ENCODE data around the gene NMRAL1.

The NMRAL1 gene

DNA sequence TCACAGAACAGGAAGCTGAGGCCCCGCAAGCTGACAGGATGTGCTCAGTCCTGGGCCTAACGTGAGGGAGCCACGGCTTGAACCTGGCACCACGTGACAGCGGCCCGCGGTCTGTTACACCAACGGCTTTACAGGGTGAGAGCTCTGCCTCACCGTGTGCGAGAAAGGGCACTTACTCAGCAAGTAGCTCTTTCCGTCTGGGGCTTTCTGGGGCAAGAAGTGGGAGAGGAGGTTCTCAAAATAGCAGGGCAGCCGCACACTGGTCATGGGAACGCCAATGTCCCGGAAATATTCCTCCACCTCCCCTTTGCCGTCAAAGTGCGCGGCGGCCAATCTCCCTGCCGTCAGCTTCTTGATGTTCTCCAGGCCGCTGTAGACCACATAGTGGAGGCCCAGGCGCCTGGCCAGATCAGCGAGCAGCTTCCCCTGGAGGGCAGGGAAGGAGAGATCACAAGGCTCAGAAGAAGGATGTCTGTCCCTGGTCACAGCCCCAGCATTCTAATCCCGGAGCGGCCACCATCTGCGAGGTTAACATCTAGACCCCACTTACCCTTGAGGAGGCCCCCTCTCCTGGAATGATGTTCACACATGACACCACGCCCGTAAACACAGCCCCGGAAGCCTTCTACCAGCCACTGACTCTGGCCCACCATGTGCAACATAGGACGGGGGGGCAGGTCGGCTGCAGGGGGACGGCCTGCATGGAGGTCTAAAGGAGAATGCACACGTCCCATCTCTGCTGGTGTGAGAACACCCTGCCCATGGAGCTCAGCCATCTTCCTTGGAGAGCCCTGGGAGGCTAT lies 8.2 kb downstream of the NMRAL1 start:
- DNase-seq (ENCODE audit: low spot score) = no peak

DNA sequence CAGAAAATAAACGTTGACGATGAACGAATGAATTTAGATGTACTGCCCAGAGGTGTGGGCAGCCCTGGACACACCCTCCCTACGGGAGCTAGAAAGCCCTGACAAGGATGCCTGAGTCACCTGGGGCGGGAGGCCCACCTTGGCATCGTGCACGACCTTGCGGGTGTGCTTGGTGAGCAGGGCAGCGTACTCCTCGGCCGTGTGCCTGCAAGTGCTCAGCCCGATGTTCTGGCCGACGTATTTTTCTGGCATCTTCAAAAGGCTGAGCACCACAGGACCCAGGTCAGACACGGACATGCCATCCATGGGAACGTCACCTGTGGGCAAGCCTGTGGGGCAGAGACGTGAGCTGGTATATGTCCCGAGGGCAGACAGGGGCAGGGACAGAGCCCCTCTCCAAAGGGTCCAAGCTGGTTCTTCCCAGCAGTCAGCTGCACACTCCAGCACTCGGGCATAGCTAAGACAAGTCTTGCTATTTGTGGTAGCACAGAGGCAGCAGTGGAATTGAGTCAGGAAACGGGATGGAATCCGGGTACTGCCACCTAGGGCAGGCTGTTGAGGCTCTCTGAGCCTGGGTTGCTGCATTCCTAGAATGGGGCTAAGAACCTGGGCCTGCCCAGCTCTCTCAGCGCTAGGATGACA lies 10.8 kb downstream of the NMRAL1 start:
- no peak for DNase-seq (ENCODE audit: low spot score)

DNA sequence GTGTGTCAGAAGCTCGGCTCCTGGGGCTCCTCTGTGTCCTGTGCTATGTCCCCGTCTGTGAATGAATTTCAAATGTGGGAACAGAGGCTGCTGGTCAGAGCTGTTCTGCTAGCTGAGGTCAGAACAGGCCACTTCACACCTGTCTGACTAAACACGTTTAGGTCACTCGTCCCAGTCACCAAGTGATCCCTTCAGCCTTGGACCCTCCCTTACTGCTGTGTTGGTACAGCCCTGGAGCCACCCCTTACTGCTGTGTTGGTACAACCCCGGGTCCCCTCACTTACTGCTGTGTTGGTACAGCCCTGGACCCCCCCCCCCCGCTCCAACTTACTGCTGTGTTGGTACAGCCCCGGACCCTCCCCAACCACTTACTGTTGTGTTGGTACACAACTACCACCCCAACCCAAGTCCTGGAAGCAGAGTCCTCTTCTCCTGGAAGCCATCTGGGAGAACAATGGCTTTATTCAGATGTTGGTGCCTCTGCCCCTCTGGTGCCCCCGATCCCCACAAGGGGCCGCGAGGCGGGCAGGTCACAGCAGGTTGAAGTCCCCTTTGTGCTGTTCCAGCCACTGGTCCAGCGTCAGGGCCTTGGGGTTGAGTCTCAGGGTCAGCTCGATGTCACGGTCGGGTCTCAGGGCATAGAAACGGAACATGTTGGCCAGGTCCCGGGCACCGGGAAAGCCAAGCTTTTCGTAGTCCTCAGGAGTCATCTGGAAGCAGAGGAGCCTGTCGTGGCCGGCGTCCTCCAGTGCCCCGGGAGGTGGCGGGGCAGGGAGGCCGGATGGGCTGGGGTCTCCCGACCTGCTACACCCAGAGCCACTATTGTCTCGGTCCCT lies 13.0 kb downstream of the NMRAL1 start:
- peak; percentile 56 for DNase-seq (ENCODE audit: low spot score)

DNA sequence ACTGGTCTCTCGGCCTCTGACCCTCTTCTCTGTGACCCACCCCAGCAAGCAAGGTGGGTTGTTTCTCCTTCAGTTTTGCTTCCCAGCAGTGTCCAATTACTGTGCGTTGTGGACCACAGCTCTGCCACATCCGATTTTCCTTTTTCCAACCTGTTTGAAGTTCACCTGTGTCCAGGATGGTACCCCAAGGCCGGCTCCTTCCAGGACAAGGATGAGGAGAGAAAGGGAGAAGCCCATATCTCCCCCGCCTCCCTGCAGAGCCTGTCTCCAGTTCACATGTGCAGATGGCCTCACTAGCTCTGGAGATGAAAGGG lies 13.5 kb downstream of the NMRAL1 start:
- DNase-seq (ENCODE audit: low spot score) = no peak

DNA sequence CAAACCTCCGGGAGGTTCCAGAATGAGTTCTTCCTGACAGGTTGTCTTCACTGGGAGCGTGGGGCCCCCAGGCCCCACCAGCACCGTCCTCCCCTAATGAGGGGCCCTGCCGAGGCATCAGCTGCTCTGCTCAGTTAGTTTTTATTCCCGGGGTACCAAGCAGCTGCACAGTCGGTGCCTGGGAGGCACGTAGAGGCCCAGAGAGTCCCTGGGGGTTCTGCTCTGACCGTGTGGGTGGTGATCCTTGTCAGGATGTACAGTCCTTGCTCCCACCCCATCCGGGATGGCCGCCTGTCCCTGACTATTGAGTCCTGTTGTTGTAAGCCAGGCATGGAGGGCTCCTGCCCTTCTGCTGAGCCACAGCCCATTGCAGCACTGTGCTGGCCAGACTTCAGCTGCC lies 18.5 kb downstream of the NMRAL1 start:
- DNase-seq (ENCODE audit: low spot score) = no peak

DNA sequence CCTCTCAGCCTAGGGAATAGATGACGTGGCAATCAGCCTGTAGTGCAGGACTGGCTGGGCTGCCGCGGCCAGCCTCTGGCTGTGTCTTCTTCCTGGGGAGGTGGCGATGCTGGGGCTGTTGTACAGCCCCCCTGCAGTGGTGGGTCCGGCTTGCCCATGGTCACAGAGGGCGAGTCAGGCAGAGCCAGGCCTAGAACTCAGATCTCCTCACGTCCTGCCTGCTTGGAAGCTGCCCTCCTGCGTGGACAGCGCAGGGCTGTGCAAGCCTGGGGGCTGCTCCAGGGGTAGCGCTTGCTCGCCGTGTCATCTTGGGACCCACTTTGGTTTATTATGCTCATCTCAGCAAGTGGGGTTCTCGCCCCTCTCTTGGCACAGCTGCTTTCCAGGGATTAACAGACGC lies 19.3 kb downstream of the NMRAL1 start:
- DNase-seq (ENCODE audit: low spot score) = no peak

DNA sequence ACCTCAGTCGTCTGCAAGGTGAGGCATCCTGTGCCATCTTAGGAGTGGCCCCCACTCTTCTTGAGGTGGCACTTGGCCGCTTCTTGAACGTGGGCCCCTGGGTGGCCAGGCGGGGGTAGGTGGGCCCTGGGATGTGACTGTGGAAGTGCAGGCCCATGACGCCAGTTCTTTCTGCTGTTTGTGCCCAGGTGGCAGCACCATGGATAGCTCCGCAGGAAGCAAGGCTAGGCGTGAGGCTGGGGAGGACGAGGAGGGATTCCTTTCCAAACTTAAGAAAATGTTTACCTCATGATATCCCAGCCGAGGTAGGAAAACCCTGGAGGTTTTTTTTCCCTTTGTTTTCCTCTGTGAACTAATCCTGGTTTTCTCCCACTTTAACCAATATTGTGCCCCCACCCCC lies 19.8 kb downstream of the NMRAL1 start:
- DNase-seq (ENCODE audit: low spot score) = no peak

DNA sequence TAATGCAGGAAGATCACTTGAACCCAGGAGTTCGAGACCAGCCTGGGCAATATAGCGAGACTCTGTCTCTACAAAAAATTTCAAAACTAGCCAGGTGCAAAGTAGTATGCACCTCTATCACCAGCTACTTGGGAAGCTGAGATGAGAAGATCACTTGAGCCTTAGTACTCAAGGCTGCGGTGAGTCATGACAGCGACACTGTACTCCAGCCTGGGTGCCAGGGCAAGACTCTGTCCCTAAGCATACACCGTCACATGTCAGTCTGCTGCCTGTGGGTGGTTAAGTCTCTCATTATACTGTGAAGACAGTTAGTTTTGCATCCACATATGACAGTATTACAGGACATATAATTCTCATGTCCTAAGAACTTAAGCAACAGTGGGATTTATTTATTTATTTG lies 21.8 kb downstream of the NMRAL1 start:
- no peak for DNase-seq (ENCODE audit: low spot score)

DNA sequence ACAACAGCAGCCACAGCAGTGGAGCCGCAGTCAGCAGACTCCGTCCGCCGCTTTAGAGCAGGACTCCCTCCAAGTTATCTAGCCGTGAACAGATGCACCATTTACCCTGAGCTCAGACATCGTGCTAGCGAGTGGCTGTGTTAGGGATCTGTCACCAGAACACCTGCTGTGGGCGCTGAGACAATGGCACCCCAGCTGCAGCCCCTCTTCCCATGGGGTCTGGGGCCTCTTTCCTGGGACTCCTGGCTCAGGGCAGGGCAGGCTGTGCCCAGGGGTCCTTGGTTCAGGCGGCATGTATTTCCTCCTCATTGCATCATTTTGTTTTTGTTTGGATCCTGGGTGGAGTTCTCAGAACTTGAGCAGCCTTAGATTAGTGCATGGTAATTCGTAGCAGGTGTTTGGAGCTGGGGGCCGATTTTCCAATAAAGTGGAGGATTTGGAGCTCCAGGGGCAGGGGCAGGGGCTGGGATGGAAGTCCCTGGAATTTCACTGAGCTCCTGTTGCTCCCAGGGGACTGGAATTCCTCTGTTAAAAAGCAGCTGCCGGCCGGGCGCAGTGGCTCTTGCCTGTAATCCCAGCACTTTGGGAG lies 23.4 kb downstream of the NMRAL1 start:
- DNase-seq (ENCODE audit: low spot score) = no peak

DNA sequence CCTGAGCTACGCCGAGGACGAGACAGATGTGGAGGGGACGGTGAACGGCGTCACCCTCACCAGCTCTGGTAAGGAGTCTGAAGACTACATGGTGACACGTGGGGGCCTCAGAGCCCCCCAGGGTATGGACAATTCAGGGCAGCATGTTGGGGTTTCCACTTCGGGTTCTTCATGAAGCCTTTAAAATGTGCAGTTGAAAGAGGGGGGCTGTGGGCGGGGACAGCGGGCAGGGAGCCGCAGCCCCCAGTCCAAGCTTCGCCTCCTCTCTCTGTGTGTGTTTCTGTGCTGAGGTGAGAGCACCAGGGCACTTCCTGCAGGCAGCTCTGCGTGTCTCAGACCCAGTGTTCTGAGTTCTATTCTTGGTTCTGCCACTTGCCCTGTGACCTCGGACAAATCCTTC lies 24.0 kb downstream of the NMRAL1 start:
- no peak for DNase-seq (ENCODE audit: low spot score)

DNA sequence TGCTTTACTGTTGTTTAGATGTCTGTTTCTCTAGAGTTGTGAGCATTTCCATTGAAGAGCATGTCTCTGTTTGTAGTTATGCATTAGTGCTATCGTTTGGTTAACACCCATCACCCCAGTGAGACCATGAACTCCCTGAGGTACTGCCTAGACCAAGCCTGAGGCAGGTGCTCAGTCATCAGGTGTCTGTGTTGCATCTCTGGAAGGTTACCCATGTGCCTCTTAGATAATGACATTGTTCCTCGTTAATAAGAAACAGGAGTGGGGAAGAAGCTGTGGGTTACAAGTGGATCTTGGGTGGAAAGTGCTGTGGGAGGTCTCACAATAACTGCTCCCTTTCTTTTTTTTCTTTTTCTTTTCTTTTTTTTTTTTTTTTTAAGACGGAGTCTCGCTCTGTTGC lies 30.4 kb downstream of the NMRAL1 start:
- DNase-seq (ENCODE audit: low spot score) = no peak

DNA sequence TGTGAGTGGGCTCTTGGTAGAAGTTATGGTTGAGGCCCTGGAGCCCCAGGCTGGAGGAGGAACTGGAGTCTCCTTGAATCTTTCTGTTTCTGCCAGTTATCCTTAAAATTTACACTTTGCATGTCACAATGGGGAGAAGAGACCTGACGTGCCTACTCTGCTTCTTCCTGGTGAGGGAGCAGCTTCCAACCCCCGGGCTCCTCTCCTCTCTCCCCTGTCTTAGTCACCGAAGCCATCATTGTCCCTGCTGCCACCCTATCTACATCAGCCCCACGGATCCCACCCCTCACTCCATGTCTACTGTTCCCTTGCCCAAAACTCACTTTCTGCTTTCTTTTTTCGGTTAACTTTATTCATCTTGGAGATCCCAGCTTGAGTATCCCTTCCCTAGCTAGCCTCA lies 31.2 kb downstream of the NMRAL1 start:
- DNase-seq (ENCODE audit: low spot score) = no peak

DNA sequence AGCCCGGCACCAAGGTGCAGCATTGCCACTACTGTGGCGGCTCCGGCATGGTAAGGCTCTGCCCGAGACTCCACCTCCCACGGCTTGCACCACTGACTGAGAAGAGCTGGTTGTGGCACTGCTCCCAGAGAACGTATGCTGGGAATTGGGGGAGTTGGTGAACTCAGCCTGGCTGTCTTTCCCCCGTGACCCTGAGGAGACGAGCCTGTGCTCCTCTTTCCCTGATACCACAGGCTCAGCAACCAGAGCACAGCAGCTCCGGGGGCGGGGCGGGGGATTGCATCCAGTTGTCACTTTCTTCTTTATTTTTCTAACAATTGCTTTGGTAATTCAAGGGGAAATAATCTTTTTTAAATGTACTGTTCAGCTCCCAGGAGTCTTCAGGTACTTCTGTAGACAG lies 32.1 kb downstream of the NMRAL1 start:
- no peak for DNase-seq (ENCODE audit: low spot score)

DNA sequence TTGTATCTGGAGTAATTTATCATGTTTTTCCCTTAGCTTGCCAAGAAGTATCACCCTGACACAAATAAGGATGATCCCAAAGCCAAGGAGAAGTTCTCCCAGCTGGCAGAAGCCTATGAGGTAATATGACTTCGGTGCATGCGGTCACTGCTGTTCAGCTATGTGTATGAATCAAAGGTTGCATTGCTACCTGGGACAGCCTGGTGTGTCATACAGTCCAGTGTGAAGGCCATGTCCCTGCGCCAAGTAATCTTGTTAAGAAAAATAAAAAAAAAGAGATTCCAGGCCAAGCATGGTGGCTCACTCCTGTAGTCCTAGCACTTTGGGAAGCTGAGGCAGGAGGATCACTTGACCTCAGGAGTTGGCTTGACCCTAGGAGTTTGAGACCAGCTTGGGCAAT lies 37.1 kb downstream of the NMRAL1 start:
- no peak for DNase-seq (ENCODE audit: low spot score)

DNA sequence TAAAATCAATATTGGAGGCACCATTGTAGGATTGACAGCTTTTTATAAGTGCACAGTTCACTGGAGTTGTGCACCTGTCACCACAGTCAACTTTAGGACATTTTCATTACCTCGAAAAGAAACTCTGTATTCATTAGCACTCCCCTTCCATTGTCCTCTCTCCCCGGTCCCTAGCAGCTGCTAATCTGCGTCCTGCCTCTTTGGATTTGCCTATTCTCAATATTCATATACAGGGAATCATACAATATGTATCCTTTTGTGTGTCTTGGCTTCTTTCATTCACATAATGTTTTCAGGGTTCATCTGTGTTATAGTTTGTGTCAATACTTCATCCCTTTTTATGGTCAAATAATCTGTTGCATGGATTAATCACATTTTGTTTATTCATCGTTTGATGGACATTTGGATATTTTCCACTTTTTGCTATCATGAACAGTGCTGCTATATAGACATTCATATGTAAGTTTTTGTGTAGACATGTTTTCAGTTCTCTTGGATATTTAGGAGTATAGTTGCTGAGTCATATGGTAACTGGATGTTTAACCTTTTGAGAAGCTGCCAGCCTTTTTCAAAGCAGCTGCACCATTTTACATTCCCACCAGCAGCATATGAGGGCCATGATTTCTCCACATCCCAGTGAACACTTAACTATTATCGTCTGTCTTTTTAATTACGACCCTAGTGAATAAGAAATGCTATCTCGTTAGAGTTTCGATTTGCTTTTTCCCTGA lies 38.9 kb downstream of the NMRAL1 start:
- DNase-seq (ENCODE audit: low spot score) = no peak

DNA sequence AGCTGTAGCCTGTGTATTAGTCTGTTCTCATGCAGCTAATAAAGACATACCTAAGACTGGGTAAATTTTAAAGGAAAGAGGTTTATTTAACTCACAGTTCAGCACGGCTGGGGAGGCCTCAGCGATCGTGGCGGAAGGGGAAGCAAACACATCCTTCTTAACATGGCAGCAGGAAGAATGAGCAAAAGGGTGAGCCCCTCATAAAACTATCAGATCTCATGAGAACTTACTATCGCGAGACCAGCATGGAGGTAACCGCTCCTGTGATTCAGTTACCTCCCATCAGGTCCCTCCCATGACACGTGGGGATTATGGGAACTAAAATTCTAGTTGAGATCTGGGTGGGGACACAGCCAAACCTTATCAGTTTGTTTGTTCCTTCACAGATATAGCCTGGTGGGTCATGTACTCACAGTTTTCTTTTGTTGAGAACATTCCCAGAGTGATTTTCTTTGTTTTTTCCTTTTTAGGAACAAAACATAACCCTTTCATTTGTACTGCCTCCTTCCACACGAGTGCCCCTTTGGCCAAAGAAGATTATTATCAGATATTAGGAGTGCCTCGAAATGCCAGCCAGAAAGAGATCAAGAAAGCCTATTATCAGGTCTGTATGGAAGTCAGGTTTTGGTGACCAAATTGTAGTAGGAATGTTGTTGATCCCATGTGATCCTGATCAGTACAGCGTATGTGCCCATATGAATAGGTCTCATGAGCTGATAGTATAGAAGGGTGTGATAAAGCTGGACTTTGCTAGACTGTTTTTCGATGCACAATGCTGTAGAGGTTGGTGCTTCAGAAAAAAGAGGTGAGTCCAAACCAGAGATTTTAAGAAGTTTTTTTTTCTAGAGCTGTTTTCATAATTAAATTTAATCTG lies 40.3 kb downstream of the NMRAL1 start:
- DNase-seq (ENCODE audit: low spot score) = no peak

DNA sequence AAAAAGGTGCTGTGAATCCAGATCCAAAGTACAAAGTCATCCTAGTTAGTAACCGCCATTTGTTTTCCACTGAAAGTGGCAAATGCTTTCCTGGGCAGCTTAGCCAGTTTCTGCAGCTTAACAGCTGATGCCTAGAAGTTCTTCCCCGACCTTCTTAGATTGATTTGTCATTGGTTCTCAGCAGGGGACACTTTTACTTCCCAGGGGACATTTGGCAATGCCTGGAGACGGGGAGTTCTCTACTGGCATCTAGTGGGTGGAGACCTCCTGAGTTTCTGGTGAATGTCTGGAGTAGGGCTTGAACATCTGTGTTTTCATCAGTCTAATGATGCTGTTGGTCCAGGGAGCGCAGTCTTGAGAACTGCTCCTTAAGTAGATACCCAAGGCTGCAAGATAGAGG lies 41.2 kb downstream of the NMRAL1 start:
- DNase-seq (ENCODE audit: low spot score) = no peak

DNA sequence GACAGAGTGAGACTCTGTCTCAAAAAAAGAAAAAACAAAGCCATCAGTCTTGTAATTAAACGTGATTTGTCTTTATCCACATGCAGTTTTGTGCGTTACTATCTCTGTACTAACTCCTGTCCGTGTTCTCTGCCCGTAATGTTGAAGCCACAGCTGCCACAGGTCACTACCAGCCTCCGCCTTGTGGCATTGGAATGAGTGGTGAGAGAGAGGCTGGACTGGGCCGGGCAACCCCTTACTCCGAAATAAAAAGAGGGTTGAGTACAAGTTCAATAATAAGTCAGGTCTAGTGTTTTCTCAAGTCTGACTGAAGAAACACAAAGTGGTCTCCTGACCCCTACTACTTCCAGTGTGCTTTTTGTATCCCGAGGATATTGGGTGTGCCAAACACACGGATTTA lies 43.4 kb downstream of the NMRAL1 start:
- DNase-seq (ENCODE audit: low spot score) = no peak

DNA sequence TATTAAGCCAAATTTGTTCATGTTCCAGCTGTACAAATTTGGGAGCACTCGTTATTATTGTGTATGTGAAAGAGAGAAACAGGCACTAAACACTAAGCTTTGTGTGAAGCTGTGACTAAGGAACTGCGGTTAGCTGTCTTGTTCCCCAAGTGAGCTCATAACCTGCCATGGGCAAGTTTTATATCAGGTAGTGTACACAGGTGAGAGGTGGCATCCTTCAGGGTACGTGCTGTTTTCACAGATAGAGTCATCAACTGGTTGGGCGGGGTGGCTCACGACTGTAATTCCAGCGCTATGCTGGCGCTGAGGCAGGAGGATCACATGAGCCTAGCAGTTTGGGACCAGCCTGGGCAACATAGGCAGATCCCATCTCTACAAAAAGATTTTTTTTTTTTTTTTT lies 45.9 kb downstream of the NMRAL1 start:
- no peak for DNase-seq (ENCODE audit: low spot score)

DNA sequence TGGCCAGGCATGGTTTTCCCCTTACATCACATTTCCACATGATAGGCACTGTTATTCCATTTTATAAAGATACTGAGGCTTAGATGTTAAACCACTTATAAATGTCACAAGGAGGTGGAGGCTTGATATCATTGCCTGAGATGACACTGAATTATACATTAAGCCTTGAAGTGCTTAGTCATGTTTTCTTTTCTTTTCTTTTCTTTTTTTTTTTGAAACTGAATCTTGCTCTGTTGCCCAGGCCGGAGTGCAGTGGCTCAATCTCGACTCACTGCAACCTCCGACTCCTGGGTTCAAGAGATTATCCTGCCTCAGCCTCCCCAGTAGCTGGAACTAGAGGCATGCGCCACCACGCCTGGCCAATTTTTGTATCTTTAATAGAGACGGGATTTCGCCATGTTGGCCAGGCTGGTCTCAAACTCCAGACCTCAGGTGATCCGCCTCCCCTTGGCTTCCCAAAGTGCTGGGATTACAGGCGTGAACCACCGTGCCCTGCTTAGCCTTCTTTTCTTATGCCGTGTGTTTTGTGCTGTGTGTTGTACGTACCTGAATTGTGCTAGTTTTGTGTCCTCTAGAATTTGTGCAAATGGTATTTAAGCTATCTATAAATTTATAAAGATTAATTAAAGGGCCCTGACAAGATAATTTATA lies 47.6 kb downstream of the NMRAL1 start:
- DNase-seq (ENCODE audit: low spot score) = no peak
